IMR-90 (cell line): ENCODE data around the gene HPCAL4. TPM values are rescaled to one million over a fixed set of nuclear protein-coding genes. Genes with fewer than 3 reads are reported as not detected.

Experiments
- ATAC-seq: fragments of 200-7000 bp; cut with Tn5 transposase; 2 replicates; pipeline ENCODE4 v1.9.1; 2020; ENCODE audit warnings: low read depth, mild to moderate bottlenecking, moderate library complexity
- BruUV-seq: library from RNA; stranded (reverse); fragments of 400-500 nt; replicated peaks from 2 replicates; lab custom pipeline; 2021; lab: Mats Ljungman, UMichigan
- CTCF ChIA-PET: fragments of 300-600 bp; formaldehyde crosslinking; extraction: SDS; loops from one replicate; lab custom pipeline; 2021; ENCODE audit warnings: antibody characterized with exemption; lab: Yijun Ruan, JAX
- POLR2A ChIA-PET: fragments of 300-600 bp; sonication (Branson Sonifier 250); formaldehyde crosslinking; loops from one replicate; lab custom pipeline; 2022; ENCODE audit warnings: antibody characterized with exemption; ENCODE audit not compliant: unreplicated experiment; lab: Charles Lee
- DNase-seq: peaks from one replicate; pipeline ENCODE4 v3.0.0; 2013
- H2AFZ ChIP-seq: replicated peaks from 2 replicates; pipeline ENCODE3; 2013; ENCODE audit warnings: low read length, mild to moderate bottlenecking; ENCODE audit not compliant: poor library complexity
- H2AK5ac ChIP-seq: 2 replicates; pipeline ENCODE4 v1.6.1; 2013; ENCODE audit warnings: low read depth, low read length, inconsistent platforms
- H2AK9ac ChIP-seq: replicated peaks from 2 replicates; pipeline ENCODE3; 2013; ENCODE audit warnings: mild to moderate bottlenecking, low read depth, low read length, moderate library complexity; ENCODE audit not compliant: poor library complexity
- H2BK120ac ChIP-seq: 2 replicates; pipeline ENCODE4 v1.6.1; 2013; ENCODE audit warnings: low read depth, low read length, inconsistent platforms
- H2BK15ac ChIP-seq: 3 replicates; pipeline ENCODE4 v1.6.1; 2013; ENCODE audit warnings: low read depth, low read length, inconsistent platforms
- H2BK20ac ChIP-seq: 2 replicates; pipeline ENCODE4 v1.6.1; 2013; ENCODE audit warnings: low read depth, mild to moderate bottlenecking, inconsistent platforms, low read length, moderate library complexity
- H2BK5ac ChIP-seq: 2 replicates; pipeline ENCODE4 v1.6.1; 2013; ENCODE audit warnings: mild to moderate bottlenecking, low read depth, low read length, inconsistent platforms; ENCODE audit not compliant: poor library complexity, severe bottlenecking
- H3K14ac ChIP-seq: replicated peaks from 2 replicates; pipeline ENCODE4 v1.6.1; 2013; ENCODE audit warnings: low read depth, low read length, inconsistent platforms
- H3K18ac ChIP-seq: 2 replicates; pipeline ENCODE4 v1.6.1; 2013; ENCODE audit warnings: low read depth, low read length, control low read depth
- H3K23ac ChIP-seq: 2 replicates; pipeline ENCODE4 v1.6.1; 2013; ENCODE audit warnings: low read depth, low read length, inconsistent platforms
- H3K27ac ChIP-seq: 2 replicates; pipeline ENCODE4 v1.5.1; 2013; ENCODE audit warnings: mild to moderate bottlenecking, control low read depth, low read length; ENCODE audit not compliant: insufficient read depth
- H3K27me3 ChIP-seq: 2 replicates; pipeline ENCODE4 v1.6.1; 2013; ENCODE audit warnings: low read length; ENCODE audit not compliant: control insufficient read depth, insufficient read depth
- H3K36me3 ChIP-seq: 2 replicates; pipeline ENCODE4 v1.6.1; 2013; ENCODE audit warnings: low read length, mixed read lengths; ENCODE audit not compliant: control insufficient read depth, insufficient read depth
- H3K4ac ChIP-seq: 2 replicates; pipeline ENCODE4 v1.6.1; 2013; ENCODE audit warnings: low read depth, low read length, inconsistent platforms
- H3K4me1 ChIP-seq: 2 replicates; pipeline ENCODE4 v1.6.1; 2013; ENCODE audit warnings: low read length, mixed read lengths; ENCODE audit not compliant: control insufficient read depth, insufficient read depth
- H3K4me2 ChIP-seq: 2 replicates; pipeline ENCODE4 v1.6.1; 2013; ENCODE audit warnings: low read depth, mild to moderate bottlenecking, control low read depth, low read length, moderate library complexity
- H3K4me3 ChIP-seq: 2 replicates; pipeline ENCODE4 v1.5.1; 2013; ENCODE audit warnings: low read depth, mild to moderate bottlenecking, control low read depth, low read length, moderate library complexity; ENCODE audit not compliant: insufficient read depth
- H3K56ac ChIP-seq: 2 replicates; pipeline ENCODE4 v1.6.1; 2013; ENCODE audit warnings: low read length, inconsistent platforms; ENCODE audit not compliant: insufficient read depth; ENCODE audit errors: extremely low read depth
- H3K79me1 ChIP-seq, 2 experiments: 2 replicates each; pipeline ENCODE4 v1.6.1; 2013; ENCODE audit warnings: low read length in 2 of 2, inconsistent platforms in 1 of 2, low read depth in 1 of 2
- H3K9ac ChIP-seq: 2 replicates; pipeline ENCODE4 v1.6.1; 2013; ENCODE audit warnings: low read depth, low read length, control low read depth
- H3K9me1 ChIP-seq: 2 replicates; pipeline ENCODE4 v1.6.1; 2013; ENCODE audit warnings: low read length, inconsistent platforms; ENCODE audit not compliant: insufficient read depth
- H3K9me3 ChIP-seq: 2 replicates; pipeline ENCODE4 v1.6.1; 2013; ENCODE audit warnings: low read length; ENCODE audit not compliant: control insufficient read depth, insufficient read depth
- H4K20me1 ChIP-seq: 2 replicates; pipeline ENCODE4 v1.6.1; 2013; ENCODE audit warnings: low read length, inconsistent platforms; ENCODE audit not compliant: insufficient read depth
- H4K5ac ChIP-seq: 2 replicates; pipeline ENCODE4 v1.6.1; 2013; ENCODE audit warnings: mild to moderate bottlenecking, low read depth, low read length, control low read depth
- H4K8ac ChIP-seq, 2 experiments: 2 replicates each; pipeline ENCODE4 v1.6.1; 2013; ENCODE audit warnings: low read depth in 2 of 2, low read length in 2 of 2, control low read depth in 1 of 2, inconsistent platforms in 1 of 2
- H4K91ac ChIP-seq: 2 replicates; pipeline ENCODE4 v1.6.1; 2013; ENCODE audit warnings: low read depth, low read length, inconsistent platforms; ENCODE audit not compliant: insufficient read depth
- CEBPB ChIP-seq: IDR thresholded peaks from 2 replicates; pipeline ENCODE4 v1.6.1; 2012; ENCODE audit warnings: low read depth, low read length, improper control_type of control experiment
- FOS ChIP-seq: fragments of 150-350 bp; IDR thresholded peaks from 2 replicates; pipeline ENCODE4 v1.6.1; 2016; ENCODE audit warnings: low read depth, low read length
- MAZ ChIP-seq: IDR thresholded peaks from 2 replicates; pipeline ENCODE4 v1.6.1; 2012; ENCODE audit warnings: low read depth, mild to moderate bottlenecking, low read length, improper control_type of control experiment, moderate library complexity, borderline replicate concordance
- MXI1 ChIP-seq: IDR thresholded peaks from 2 replicates; pipeline ENCODE4 v1.6.1; 2012; ENCODE audit warnings: low read depth, mild to moderate bottlenecking, low read length, moderate library complexity, borderline replicate concordance
- RAD21 ChIP-seq: IDR thresholded peaks from 2 replicates; pipeline ENCODE4 v1.6.1; 2012; ENCODE audit warnings: low read length, improper control_type of control experiment
- RCOR1 ChIP-seq: IDR thresholded peaks from 2 replicates; pipeline ENCODE4 v1.6.1; 2012; ENCODE audit warnings: mild to moderate bottlenecking, low read length, improper control_type of control experiment; ENCODE audit not compliant: insufficient replicate concordance
- RFX5 ChIP-seq: IDR thresholded peaks from 2 replicates; pipeline ENCODE4 v1.8.0; 2012; ENCODE audit warnings: low read depth, mild to moderate bottlenecking, low read length, moderate library complexity
- WGBS, 2 experiments: methylation state at CpG; one replicate each; pipeline versions ENCODE4 v1.1.5 to v1.1.7; 2013; ENCODE audit warnings: missing lambda C conversion rate in 2 of 2; ENCODE audit not compliant: insufficient read length in 1 of 2; ENCODE audit errors: extremely low coverage in 2 of 2; 5-methylcytosine and 5-hydroxymethylcytosine counted together
- dilution Hi-C: fragments of 300-500 bp; cut with HindIII; formaldehyde crosslinking; loops from one replicate; pipeline ENCODE4 v1.14.3; 2018; ENCODE audit warnings: low sequenced_read_pairs; ENCODE audit not compliant: unreplicated experiment
- in situ Hi-C: fragments of 300-500 bp; cut with MboI; formaldehyde crosslinking; loops from 3 replicates; pipeline ENCODE4 v1.14.3; 2019; ENCODE audit warnings: low sequenced_read_pairs, inconsistent platforms, mixed read lengths
- intact Hi-C: fragments of 100-400 bp; cut with micrococcal nuclease; formaldehyde crosslinking; loops from 2 replicates; pipeline ENCODE4 v1.10.0; 2022
- polyA plus RNA-seq, 3 experiments: library from polyadenylated mRNA; depleted of rRNA; stranded (reverse); fragments of >200 nt; gene quantifications; 2 replicates each; pipeline ENCODE4 v1.2.3, GENCODE V29; 2012; ENCODE audit warnings: low replicate concordance in 1 of 3
- total RNA-seq: library from RNA; depleted of rRNA; stranded (reverse); fragments of >200 nt; gene quantifications from 2 replicates; pipeline ENCODE4 v1.2.3, GENCODE V29; 2012
- TF ChIP-seq, protein P1 (sequence below): conservative IDR thresholded peaks from 2 replicates; pipeline ENCODE4 v1.5.1; 2012; ENCODE audit warnings: mild to moderate bottlenecking, low read depth, low read length, improper control_type of control experiment

The HPCAL4 gene
- total and polyA plus RNA-seq, 2 of the 4 experiments (the other 2 are of a cell fraction) = 0.02 TPM; not detected in 1

DNA sequence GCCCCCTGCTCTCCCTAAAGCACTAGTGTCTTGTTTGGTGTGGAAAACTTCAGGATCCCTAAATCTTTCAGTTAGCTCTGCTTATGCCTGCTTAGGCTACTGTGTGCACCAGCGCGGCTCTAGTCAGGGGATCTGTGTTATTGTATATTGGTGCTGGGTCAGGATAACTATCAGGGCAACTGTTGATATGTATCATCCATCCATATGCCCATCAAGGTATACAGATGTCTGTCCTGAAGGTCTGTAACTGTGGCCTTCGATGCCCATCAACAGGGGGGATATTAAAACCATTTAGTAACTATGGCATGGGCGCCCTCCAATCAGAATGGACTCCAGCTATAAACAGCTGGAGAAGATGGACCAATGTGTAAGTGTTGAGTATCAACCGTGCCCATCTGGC, 31.7 kb downstream of the HPCAL4 start:
- H3K4ac ChIP-seq = no peak overlapping the region
- no peaks in the 10 kb centered on the region for H4K20me1 ChIP-seq
- 40% methylated on average over 1 of the region's 5 CpGs; no CpG with 5 or more reads in 1 of the 2 experiments for WGBS, 2 experiments
- CTCF ChIA-PET = interaction anchor here (0.7 to 2.9 kb wide), 3 partner anchors 10 to 53 kb away, joined by 3 to 22 read pairs (median 6); partner anchors contain the start of gene NT5C1A
- H3K36me3 ChIP-seq = no peaks in the 10 kb centered on the region
- no peak overlapping the region for H3K4me2 ChIP-seq
- peaks cover 1% of the 10 kb centered on the region; the same call in 1 of the 2 replicates for H3K4me1 ChIP-seq
- no peak overlapping the region for H4K91ac ChIP-seq
- TF ChIP-seq CEBPB (no peak), RCOR1 (no peak), RAD21 (no peak), MXI1 (no peak), RFX5 (no peak), FOS (no peak), MAZ (no peak)
- TF ChIP-seq, protein P1, sequence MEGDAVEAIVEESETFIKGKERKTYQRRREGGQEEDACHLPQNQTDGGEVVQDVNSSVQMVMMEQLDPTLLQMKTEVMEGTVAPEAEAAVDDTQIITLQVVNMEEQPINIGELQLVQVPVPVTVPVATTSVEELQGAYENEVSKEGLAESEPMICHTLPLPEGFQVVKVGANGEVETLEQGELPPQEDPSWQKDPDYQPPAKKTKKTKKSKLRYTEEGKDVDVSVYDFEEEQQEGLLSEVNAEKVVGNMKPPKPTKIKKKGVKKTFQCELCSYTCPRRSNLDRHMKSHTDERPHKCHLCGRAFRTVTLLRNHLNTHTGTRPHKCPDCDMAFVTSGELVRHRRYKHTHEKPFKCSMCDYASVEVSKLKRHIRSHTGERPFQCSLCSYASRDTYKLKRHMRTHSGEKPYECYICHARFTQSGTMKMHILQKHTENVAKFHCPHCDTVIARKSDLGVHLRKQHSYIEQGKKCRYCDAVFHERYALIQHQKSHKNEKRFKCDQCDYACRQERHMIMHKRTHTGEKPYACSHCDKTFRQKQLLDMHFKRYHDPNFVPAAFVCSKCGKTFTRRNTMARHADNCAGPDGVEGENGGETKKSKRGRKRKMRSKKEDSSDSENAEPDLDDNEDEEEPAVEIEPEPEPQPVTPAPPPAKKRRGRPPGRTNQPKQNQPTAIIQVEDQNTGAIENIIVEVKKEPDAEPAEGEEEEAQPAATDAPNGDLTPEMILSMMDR = no peak
- POLR2A ChIA-PET = no interaction called here
- H4K5ac ChIP-seq = no peak overlapping the region
- in situ Hi-C loops (loop anchor here (5.0 kb wide), 1 partner anchor 52 kb away; no protein-coding TSS in a partner anchor), dilution Hi-C loops (no loop called here), intact Hi-C loops (loop anchor here (10.0 kb wide), 1 partner anchor 565 kb away; no protein-coding TSS in a partner anchor)
- H3K9ac ChIP-seq = no peak overlapping the region
- H3K9me3 ChIP-seq = no peaks in the 10 kb centered on the region
- H2AK9ac ChIP-seq = no peak overlapping the region
- no peak overlapping the region for H2BK5ac ChIP-seq
- no peaks in the 10 kb centered on the region; the same call in 1 of the 2 replicates for H3K9me1 ChIP-seq
- no peak overlapping the region for H3K18ac ChIP-seq
- H3K23ac ChIP-seq = no peak overlapping the region
- peaks cover 65% of the 10 kb centered on the region for H3K27me3 ChIP-seq
- no peak overlapping the region for H3K27ac ChIP-seq
- no peak overlapping the region for H2AK5ac ChIP-seq
- no peak overlapping the region for H3K56ac ChIP-seq
- no peak overlapping the region for H3K14ac ChIP-seq
- H2AFZ ChIP-seq = no peak overlapping the region
- H2BK120ac ChIP-seq = no peak overlapping the region
- H4K8ac ChIP-seq = no peak overlapping the region
- H3K4me3 ChIP-seq = no peak overlapping the region
- no peaks in the 10 kb centered on the region for H3K79me1 ChIP-seq
- no TSS peak for BruUV-seq
- DNase-seq (no peak), ATAC-seq (no peak)
- H2BK15ac ChIP-seq = no peak overlapping the region
- no peak overlapping the region for H2BK20ac ChIP-seq
